Endothelial cell of umbilical vein (primary cell): ENCODE results near the gene MYH15. TPM values are rescaled to one million over a fixed set of nuclear protein-coding genes. Genes with fewer than 3 reads are reported as not detected.

Experiments
- BruUV-seq: library from RNA; stranded (reverse); fragments of 400-500 nt; replicated peaks from 2 replicates; lab custom pipeline; 2021; lab: Mats Ljungman, UMichigan
- CTCF ChIA-PET: fragments of 300-600, 350-600 bp; sonication (Branson Sonifier 250); formaldehyde crosslinking; loops from one replicate; lab custom pipeline; 2021; ENCODE audit warnings: antibody characterized with exemption, inconsistent platforms; lab: Charles Lee
- POLR2A ChIA-PET: fragments of 300-600, 350-600 bp; sonication (Branson Sonifier 250); formaldehyde crosslinking; loops from one replicate; lab custom pipeline; 2021; ENCODE audit warnings: antibody characterized with exemption, inconsistent platforms; lab: Charles Lee
- DNase-seq: peaks from one replicate; pipeline ENCODE4 v3.0.0-alpha.2; 2011; ENCODE audit warnings: low read depth, low spot score
- FAIRE-seq: peaks from 2 replicates; lab custom pipeline; 2011; peaks lifted over from hg19 to GRCh38; lab: Jason Lieb, UNC
- H2AFZ ChIP-seq: 2 replicates; pipeline ENCODE4 v1.6.0; 2012; ENCODE audit warnings: low read depth, low read length, control low read depth, inconsistent platforms
- H3K27ac ChIP-seq: 2 replicates; pipeline ENCODE4 v1.5.1; 2011; ENCODE audit warnings: low read depth, mild to moderate bottlenecking, control low read depth, low read length, moderate library complexity; ENCODE audit not compliant: insufficient read depth
- H3K27me3 ChIP-seq, 2 experiments: 2 replicates each; pipeline versions ENCODE4 v1.6.0 to v1.6.1; 2011; ENCODE audit warnings: low read length in 2 of 2, mixed read lengths in 1 of 2; ENCODE audit not compliant: control insufficient read depth in 2 of 2, insufficient read depth in 2 of 2
- H3K36me3 ChIP-seq, 2 experiments: 2 replicates in 1 of 2; 3 replicates in 1 of 2; pipeline ENCODE4 v1.5.1; 2011; ENCODE audit warnings: low read length in 2 of 2, mild to moderate bottlenecking in 1 of 2, moderate library complexity in 1 of 2; ENCODE audit not compliant: control insufficient read depth in 2 of 2, insufficient read depth in 2 of 2; ENCODE audit errors: extremely low read depth in 1 of 2
- H3K4me1 ChIP-seq: 3 replicates; pipeline ENCODE4 v1.5.1; 2011; ENCODE audit warnings: mild to moderate bottlenecking, low read length; ENCODE audit not compliant: control insufficient read depth, insufficient read depth; ENCODE audit errors: extremely low read depth
- H3K4me2 ChIP-seq: 2 replicates; pipeline ENCODE4 v1.6.1; 2011; ENCODE audit warnings: low read length, control low read depth, mixed read lengths; ENCODE audit not compliant: insufficient read depth
- H3K4me3 ChIP-seq, 3 experiments: fragments of 200-600 bp in 1 of 3; sonication (generic), shearing (Covaris generic) in 1 of 3; replicated peaks in 1 of 3; 2 replicates each; pipeline ENCODE4 v1.5.1; 2011 to 2016; ENCODE audit warnings: control low read depth in 3 of 3, low read length in 3 of 3, mild to moderate bottlenecking in 2 of 3, inconsistent platforms in 1 of 3, low read depth in 1 of 3, moderate library complexity in 1 of 3; ENCODE audit not compliant: insufficient read depth in 1 of 3
- H3K79me2 ChIP-seq: 2 replicates; pipeline ENCODE4 v1.6.0; 2012; ENCODE audit warnings: low read length, inconsistent platforms; ENCODE audit not compliant: control insufficient read depth, insufficient read depth
- H3K9ac ChIP-seq: replicated peaks from 2 replicates; pipeline ENCODE3; 2011; ENCODE audit warnings: low read length, control low read depth; ENCODE audit not compliant: insufficient read depth; ENCODE audit errors: extremely low read depth
- H3K9me1 ChIP-seq: replicated peaks from 3 replicates; pipeline ENCODE4 v1.6.0; 2011; ENCODE audit warnings: mild to moderate bottlenecking, low read length; ENCODE audit not compliant: control insufficient read depth, insufficient read depth; ENCODE audit errors: extremely low read depth
- H3K9me3 ChIP-seq: replicated peaks from 2 replicates; pipeline ENCODE4 v1.5.1; 2012; ENCODE audit warnings: low read length, inconsistent platforms; ENCODE audit not compliant: control insufficient read depth, insufficient read depth
- H4K20me1 ChIP-seq: replicated peaks from 2 replicates; pipeline ENCODE3; 2011; ENCODE audit warnings: mild to moderate bottlenecking, low read length; ENCODE audit not compliant: control insufficient read depth, insufficient read depth; ENCODE audit errors: extremely low read depth
- CTCF ChIP-seq, 2 donors: IDR thresholded peaks; 1 replicate in 1 of 2; 2 replicates in 1 of 2; pipeline ENCODE4 v1.5.1; 2011; ENCODE audit warnings: low read length in 2 of 2, mild to moderate bottlenecking in 2 of 2, moderate library complexity in 2 of 2, control low read depth in 1 of 2, inconsistent platforms in 1 of 2, low read depth in 1 of 2; ENCODE audit not compliant: insufficient read depth in 1 of 2; ENCODE audit errors: extremely low read depth in 1 of 2
- EZH2 ChIP-seq: IDR thresholded peaks from 2 replicates; pipeline ENCODE4 v1.6.1; 2012; ENCODE audit warnings: borderline replicate concordance, low read depth, mild to moderate bottlenecking, moderate library complexity, low read length, inconsistent platforms; ENCODE audit not compliant: severe bottlenecking
- FOS ChIP-seq: IDR thresholded peaks from 2 replicates; pipeline ENCODE4 v1.6.1; 2011; ENCODE audit warnings: mild to moderate bottlenecking, low read length, moderate library complexity, borderline replicate concordance; ENCODE audit not compliant: insufficient read depth
- GATA2 ChIP-seq: IDR thresholded peaks from 2 replicates; pipeline ENCODE4 v1.7.0; 2011; ENCODE audit warnings: low read depth, mild to moderate bottlenecking, moderate library complexity, mixed read lengths, low read length; ENCODE audit not compliant: insufficient read length, insufficient read depth
- JUN ChIP-seq: IDR thresholded peaks from 2 replicates; pipeline ENCODE4 v1.6.1; 2011; ENCODE audit warnings: borderline replicate concordance, low read depth; ENCODE audit not compliant: insufficient read length, insufficient read depth
- MAX ChIP-seq: IDR thresholded peaks from 2 replicates; pipeline ENCODE4 v1.6.1; 2011; ENCODE audit not compliant: insufficient read depth, insufficient read length
- MYC ChIP-seq: IDR thresholded peaks from one replicate; pipeline ENCODE4 v1.6.1; 2011; ENCODE audit warnings: mild to moderate bottlenecking, low read depth, low read length
- POLR2A ChIP-seq: IDR thresholded peaks from 2 replicates; pipeline ENCODE4 v1.6.1; 2012; ENCODE audit warnings: low read depth, mild to moderate bottlenecking, control low read depth, low read length
- POLR2AphosphoS5 ChIP-seq: IDR thresholded peaks from 2 replicates; pipeline ENCODE4 v1.6.1; 2012; ENCODE audit warnings: low read depth, mild to moderate bottlenecking, control low read depth, low read length, moderate library complexity; ENCODE audit not compliant: insufficient read depth
- dilution Hi-C: fragments of 300-500 bp; cut with MboI; formaldehyde crosslinking; loops from one replicate; pipeline ENCODE4 v1.15.0; 2019; ENCODE audit warnings: low sequenced_read_pairs; ENCODE audit not compliant: extremely low pct_ligation_motif_present
- intact Hi-C: fragments of 100-400 bp; cut with micrococcal nuclease; formaldehyde crosslinking; loops from one replicate; pipeline ENCODE4 v1.10.0; 2022
- polyA plus RNA-seq, 4 experiments: library from polyadenylated mRNA; depleted of rRNA in 3 of 4; stranded (reverse) in 3 of 4; unstranded in 1 of 4; fragments of >200 nt; gene quantifications; 2 replicates each; pipeline versions ENCODE4 v1.2.1 to v1.2.3, GENCODE V29; 2011 to 2012; ENCODE audit warnings: missing spikeins in 1 of 4
- total RNA-seq: library from RNA; stranded (reverse); gene quantifications from 2 replicates; pipeline ENCODE4 v1.2.3, GENCODE V29; 2021

The MYH15 gene
- total and polyA plus RNA-seq, 2 donors (not counting 3 experiments of a cell fraction or from before 2014, with no cell fraction given), result 0.27 TPM; not detected in 1

DNA sequence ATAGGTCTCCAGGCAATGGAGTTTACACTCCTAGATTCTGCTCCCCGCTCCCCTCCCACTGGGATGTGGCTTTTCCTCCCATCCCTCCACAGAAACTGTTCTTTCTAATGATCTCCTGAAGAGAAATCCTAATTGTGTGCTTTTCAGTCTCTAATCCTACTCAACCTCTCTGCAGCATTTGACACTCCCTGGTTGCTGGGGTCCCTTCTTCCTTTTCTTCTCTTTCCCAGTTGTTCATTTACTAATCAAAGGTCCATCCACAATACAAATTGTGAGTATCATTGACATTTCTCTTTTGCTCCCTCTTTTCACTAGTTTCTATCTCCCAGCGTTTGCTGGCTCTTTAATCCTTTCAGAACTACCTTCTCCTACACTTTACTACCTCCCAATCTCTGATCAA lies 6.5 kb upstream of the MYH15 start:
- peaks cover 0 to 7% of the 10 kb centered on the region in 2 experiments for H3K27me3 ChIP-seq
- ChIA-PET POLR2A (no interaction called here), CTCF (no interaction called here)
- H3K27ac ChIP-seq, result no peak overlapping the region
- dilution Hi-C loops (no loop called here), intact Hi-C loops (no loop called here)
- BruUV-seq, result no TSS peak
- no peaks in the 10 kb centered on the region for H3K9me3 ChIP-seq
- TF ChIP-seq FOS (no peak), CTCF (IDR thresholded peaks at IDR 0.05; ENCODE audit: extremely low read depth in 1 of 2, insufficient read depth in 1 of 2, low read depth in 1 of 2, low read length in 2 of 2) (no peak), MAX (no peak), MYC (no peak), GATA2 (no peak), JUN (no peak), EZH2 (no peak), POLR2AphosphoS5 (no peak), POLR2A (no peak)
- no peak overlapping the region for H3K4me3 ChIP-seq
- no peak overlapping the region for H3K4me2 ChIP-seq
- H4K20me1 ChIP-seq, result no peaks in the 10 kb centered on the region
- no peak overlapping the region for H3K9ac ChIP-seq
- H3K36me3 ChIP-seq, result no peaks in the 10 kb centered on the region
- FAIRE-seq (no peak), DNase-seq (no peak)
- no peaks in the 10 kb centered on the region for H3K79me2 ChIP-seq
- no peaks in the 10 kb centered on the region for H3K4me1 ChIP-seq
- no peaks in the 10 kb centered on the region for H3K9me1 ChIP-seq
- H2AFZ ChIP-seq, result no peak overlapping the region
